Measurements from ENCODE around the gene AAMDC. TPM values are rescaled to one million over a fixed set of nuclear protein-coding genes. Genes with fewer than 3 reads are reported as not detected.
"Not testable (repeated sequence)": the region's sequence is repeated elsewhere in the genome, so short reads cannot be mapped to it uniquely, and the experiment has no call there.

Gene AAMDC
- total RNA-seq, 1 experiment from 2014 or later = 34.5 TPM

DNA sequence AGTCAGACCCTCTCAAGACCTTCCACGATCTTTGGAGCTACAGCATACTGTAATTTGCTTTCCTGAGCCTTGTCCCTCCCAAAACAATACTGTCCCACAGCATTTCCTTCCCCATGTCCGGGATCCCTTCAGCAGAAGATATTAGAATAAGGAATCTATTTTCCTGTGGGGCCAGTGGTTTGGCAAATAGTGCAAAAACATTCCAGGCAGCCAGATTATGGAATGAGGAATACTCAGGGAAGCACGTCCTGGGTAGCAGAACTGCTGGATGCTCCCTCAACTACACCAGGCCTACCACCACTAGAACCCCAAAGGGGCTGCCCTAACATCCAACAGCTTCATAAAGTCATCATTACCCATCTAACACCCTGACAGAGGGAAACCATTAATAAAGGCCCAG is 61.5 kb downstream of the AAMDC start:
- Histone ChIP-seq H3K9me3 (replicated peaks) (no peaks in the 10 kb centered on the region), H3K27ac (no peak overlapping the region), H3K27me3 (replicated peaks) (no peaks in the 10 kb centered on the region), H3K4me3 (no peak overlapping the region), H3K36me3 (no peaks in the 10 kb centered on the region), H3K4me1 (replicated peaks) (no peaks in the 10 kb centered on the region)
- no peak for DNase-seq (ENCODE audit: low read depth in 1 of 2, low spot score in 2 of 2)

DNA sequence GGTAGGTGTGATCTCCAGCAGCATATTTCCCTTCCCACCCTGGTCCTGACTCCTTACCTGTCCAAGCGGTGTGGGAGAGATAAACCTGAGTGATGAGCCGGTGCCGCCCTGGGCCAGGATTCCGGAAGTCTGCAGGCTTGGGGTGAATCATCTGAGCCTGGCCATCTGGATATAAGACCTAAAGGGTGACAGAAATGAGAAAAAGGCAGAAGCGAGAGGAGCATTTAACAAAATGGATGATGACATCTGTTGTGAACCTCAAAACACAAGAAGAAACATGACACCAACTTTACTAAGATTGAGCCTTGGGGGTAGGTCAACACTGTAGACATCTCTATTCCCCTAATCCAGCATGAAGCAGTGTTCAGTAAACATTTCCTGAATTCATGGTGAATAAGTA is 62.8 kb downstream of the AAMDC start:
- no peaks in the 10 kb centered on the region for H3K27me3 ChIP-seq (replicated peaks)
- H3K4me1 ChIP-seq (replicated peaks) = no peaks in the 10 kb centered on the region
- H3K9me3 ChIP-seq (replicated peaks) = no peaks in the 10 kb centered on the region
- H3K4me3 ChIP-seq = no peak overlapping the region
- no peak for DNase-seq (ENCODE audit: low read depth in 1 of 2, low spot score in 2 of 2)
- H3K36me3 ChIP-seq = no peaks in the 10 kb centered on the region
- no peak overlapping the region for H3K27ac ChIP-seq

DNA sequence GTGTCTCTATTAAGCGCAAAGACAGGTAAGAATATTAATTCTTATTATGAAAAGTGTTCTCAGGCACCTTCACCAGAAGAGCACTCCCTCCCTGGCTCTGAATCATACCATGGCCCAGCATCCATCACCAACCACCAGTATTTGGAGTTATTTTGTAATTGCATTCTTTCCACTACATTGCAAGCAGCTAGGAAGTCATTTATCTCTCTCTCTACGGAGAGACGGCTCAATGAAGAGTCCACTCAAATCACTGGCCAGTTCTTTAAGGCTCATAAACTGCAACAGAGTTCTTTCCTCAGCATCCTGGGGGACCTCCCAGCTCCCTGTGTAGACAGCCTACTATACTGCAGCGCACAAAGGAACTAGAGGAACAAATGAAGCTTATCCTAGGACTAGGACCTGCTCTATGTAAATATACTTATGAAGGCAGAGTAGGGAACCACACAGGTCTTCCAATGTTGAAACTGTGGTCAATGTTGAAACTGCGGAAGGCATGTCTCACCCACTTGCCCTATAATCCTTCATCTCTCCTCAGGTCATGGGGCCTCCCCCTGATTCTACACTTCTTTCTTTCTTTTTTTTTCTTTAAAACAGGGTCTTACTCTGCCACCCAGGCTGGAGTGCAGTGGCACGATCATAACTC is 63.4 kb downstream of the AAMDC start:
- Histone ChIP-seq H3K9me3 (replicated peaks) (no peaks in the 10 kb centered on the region), H3K36me3 (no peaks in the 10 kb centered on the region), H3K27ac (no peak overlapping the region), H3K27me3 (replicated peaks) (no peaks in the 10 kb centered on the region), H3K4me1 (replicated peaks) (no peaks in the 10 kb centered on the region), H3K4me3 (no peak overlapping the region)
- no peak for DNase-seq (ENCODE audit: low read depth in 1 of 2, low spot score in 2 of 2)

DNA sequence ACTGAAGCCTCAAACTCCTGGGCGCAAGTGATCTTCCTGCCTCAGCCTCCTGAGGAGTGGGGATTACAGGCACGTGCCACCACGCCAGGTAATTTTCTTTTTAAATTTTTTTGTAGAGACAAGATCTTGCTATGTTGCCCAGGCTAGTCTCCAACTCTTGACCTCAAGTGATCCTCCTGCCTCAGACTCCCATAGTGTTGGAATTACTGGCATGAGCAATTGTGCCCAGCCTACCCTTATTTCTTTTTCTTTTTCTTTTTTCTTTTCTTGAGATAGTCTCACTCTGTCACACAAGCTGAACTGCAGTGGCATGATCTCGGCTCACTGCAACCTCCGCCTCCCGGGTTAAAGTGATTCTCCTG is 63.9 kb downstream of the AAMDC start:
- Histone ChIP-seq H3K27me3 (replicated peaks) (no peaks in the 10 kb centered on the region), H3K36me3 (no peaks in the 10 kb centered on the region), H3K9me3 (replicated peaks) (no peaks in the 10 kb centered on the region), H3K4me3 (no peak overlapping the region), H3K4me1 (replicated peaks) (no peaks in the 10 kb centered on the region), H3K27ac (no peak overlapping the region)
- DNase-seq (ENCODE audit: low read depth in 1 of 2, low spot score in 2 of 2) = no peak

DNA sequence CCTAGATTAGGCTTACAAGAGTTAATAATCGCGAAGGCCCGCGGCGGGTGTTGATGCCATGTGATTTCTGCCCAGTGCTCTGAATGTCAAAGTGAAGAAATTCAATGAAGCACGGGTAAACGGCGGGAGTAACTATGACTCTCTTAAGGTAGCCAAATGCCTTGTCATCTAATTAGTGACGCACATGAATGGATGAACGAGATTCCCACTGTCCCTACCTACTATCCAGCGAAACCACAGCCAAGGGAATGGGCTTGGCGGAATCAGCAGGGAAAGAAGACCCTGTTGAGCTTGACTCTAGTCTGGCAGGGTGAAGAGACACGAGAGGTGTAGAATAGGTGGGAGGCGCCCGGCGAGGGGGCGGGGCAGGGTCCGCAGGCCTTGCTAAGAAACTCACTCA is 65.5 kb downstream of the AAMDC start:
- DNase-seq (ENCODE audit: low read depth in 1 of 2, low spot score in 2 of 2) = no peak

DNA sequence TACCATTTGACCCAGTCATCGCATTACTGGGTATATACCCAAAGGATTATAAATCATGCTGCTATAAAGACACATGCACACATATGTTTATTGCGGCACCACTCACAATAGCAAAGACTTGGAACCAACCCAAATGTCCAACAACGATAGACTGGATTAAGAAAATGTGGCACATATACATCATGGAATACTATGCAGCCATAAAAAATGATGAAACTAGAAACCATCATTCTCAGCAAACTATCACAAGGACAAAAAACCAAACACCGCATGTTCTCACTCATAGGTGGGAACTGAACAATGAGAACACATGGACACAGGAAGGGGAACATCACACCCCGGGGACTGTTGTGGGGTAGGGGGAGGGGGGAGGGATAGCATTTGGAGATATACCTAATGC is 68.1 kb downstream of the AAMDC start:
- not testable (repeated sequence) for H3K36me3 ChIP-seq; DNase-seq (ENCODE audit: low read depth in 1 of 2, low spot score in 2 of 2); H3K4me3 ChIP-seq; H3K4me1 ChIP-seq (replicated peaks); H3K27ac ChIP-seq; H3K27me3 ChIP-seq (replicated peaks); H3K9me3 ChIP-seq (replicated peaks)

More for the DNA sequence above, 65.5 kb downstream of the AAMDC start:
- no peaks in the 10 kb centered on the region for H3K27me3 ChIP-seq (replicated peaks)
- H3K4me1 ChIP-seq (replicated peaks) = no peaks in the 10 kb centered on the region
- no peaks in the 10 kb centered on the region for H3K9me3 ChIP-seq (replicated peaks)
- no peaks in the 10 kb centered on the region for H3K36me3 ChIP-seq
- no peak overlapping the region for H3K4me3 ChIP-seq
- no peak overlapping the region for H3K27ac ChIP-seq

DNA sequence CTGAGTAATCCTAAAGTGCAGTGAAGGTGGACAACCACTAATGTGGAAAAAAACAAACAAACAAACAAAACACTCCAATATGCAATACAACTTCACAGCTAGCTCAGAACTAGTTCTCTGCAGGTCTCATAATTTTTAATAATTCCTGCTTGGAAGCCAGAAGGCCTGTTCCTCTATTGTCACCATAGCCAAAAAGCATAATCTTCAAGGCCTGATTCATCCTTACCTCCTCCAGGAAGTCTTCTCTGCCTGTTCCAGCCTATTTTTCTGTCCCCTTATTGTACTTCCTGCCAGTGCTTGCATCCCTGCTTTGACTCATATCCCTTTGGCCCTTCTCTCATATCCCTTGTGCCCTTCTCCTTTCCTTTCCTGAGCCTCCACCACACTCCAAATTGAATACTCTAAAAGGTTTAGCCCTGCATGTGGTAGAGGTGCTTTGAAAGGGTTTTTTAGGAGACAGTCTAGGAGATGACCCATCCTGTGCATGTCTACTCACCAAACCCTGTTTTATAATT is 69.2 kb downstream of the AAMDC start:
- DNase-seq (ENCODE audit: low read depth in 1 of 2, low spot score in 2 of 2); H3K27ac ChIP-seq; H3K4me1 ChIP-seq (replicated peaks); H3K4me3 ChIP-seq; H3K27me3 ChIP-seq (replicated peaks); H3K36me3 ChIP-seq; H3K9me3 ChIP-seq (replicated peaks): not testable (repeated sequence)

DNA sequence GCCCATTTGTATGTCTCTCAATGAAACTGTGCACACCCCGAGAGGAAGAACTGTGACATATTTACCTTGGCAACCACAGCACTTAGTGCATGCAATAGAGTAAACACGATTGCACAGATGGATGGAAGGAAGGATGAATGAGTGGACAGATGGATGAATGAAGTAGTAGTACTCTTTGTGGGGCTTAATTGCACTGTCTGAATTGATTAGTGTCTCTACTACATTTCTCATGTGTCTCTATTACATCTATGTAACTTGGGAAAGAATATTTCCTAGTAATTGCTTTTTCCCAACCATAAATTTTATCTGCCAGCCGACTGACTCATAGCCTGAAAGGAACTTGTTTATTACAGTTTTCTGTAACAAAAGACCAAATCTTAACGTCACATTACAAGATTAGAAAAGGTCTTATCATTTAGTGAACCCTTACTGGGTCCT is 69.7 kb downstream of the AAMDC start:
- not testable (repeated sequence) for H3K27me3 ChIP-seq (replicated peaks); H3K27ac ChIP-seq; H3K4me3 ChIP-seq; DNase-seq (ENCODE audit: low read depth in 1 of 2, low spot score in 2 of 2); H3K9me3 ChIP-seq (replicated peaks); H3K36me3 ChIP-seq; H3K4me1 ChIP-seq (replicated peaks)

DNA sequence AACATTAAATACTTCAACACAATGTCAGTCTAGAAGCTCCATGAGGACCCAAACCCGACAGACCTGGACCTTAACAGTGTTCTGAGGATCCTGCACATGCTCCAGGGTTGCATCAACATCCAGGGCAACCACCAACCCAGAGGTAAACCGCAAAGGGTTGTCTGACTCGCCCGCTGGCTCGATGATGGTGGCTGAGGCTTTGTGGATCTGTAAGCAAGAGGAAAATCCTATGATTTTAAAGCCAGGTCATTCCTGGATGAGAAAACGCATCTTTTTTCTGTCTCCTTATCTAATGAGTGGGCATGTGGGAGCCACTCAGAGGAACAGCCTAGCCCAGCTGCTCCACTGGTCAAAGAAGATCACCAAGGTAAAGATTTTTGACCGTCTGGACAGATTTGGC is 70.3 kb downstream of the AAMDC start:
- H3K4me1 ChIP-seq (replicated peaks); DNase-seq (ENCODE audit: low read depth in 1 of 2, low spot score in 2 of 2); H3K9me3 ChIP-seq (replicated peaks); H3K36me3 ChIP-seq; H3K27ac ChIP-seq; H3K27me3 ChIP-seq (replicated peaks); H3K4me3 ChIP-seq: not testable (repeated sequence)

DNA sequence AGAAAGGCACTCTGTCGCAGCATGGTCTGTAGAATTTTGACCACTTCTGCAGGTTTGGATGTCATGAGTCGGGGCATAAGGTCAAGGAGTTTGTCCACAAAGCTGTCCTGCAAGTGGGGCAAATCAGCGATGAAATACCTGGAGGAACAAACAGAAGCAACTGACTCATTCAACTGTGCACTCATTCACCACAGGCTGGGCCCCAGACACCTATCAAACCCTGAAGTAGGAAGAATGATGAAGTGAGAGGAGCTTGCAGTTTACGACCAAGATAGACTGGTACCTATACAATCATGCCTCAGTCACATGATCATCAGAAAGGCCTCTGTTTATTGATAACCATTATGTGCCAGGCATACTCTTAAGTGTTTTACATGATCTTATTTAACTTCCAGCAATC is 70.8 kb downstream of the AAMDC start:
- not testable (repeated sequence) for DNase-seq (ENCODE audit: low read depth in 1 of 2, low spot score in 2 of 2); H3K36me3 ChIP-seq; H3K27me3 ChIP-seq (replicated peaks); H3K27ac ChIP-seq; H3K4me3 ChIP-seq; H3K4me1 ChIP-seq (replicated peaks); H3K9me3 ChIP-seq (replicated peaks)

DNA sequence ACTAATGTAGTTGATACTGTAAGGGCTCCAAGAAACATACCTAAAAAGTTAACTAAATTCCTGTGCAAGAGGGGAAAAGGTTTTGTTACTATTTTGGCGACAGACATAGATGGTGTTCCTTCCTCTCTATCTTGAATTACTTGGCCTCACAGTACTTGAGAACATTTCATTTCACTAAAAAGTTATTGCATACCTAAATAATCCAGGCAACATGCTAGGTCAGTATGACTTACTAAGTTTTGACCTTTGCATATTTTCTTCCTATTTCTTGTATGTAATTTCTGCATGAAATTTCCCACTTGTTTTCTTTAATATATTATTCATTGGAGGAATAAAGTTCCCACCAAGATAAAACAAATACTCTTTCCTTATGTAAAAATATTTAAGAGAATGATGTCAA is 74.0 kb downstream of the AAMDC start:
- H3K36me3 ChIP-seq; H3K4me3 ChIP-seq; H3K4me1 ChIP-seq (replicated peaks); DNase-seq (ENCODE audit: low read depth in 1 of 2, low spot score in 2 of 2); H3K27me3 ChIP-seq (replicated peaks); H3K27ac ChIP-seq; H3K9me3 ChIP-seq (replicated peaks): not testable (repeated sequence)

DNA sequence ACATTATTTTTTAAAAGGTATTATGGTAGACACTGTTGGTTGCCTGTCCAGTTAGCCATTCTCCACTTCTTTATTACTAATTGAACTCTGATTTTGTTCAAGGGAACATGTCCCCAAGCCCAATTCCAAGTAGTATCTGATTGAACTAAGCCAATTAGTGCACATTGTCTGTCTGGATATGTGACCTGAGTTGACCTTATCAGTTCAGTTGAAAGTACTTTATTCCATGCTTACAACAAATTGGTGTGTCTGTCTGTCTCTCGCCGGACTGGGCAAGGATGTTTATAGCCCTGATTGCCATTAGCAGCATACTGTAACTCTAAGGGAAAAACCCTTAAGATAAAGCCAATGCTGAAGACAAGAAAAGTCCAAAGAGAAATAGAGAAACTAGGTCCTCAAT is 87.9 kb downstream of the AAMDC start:
- H3K27ac ChIP-seq = no peak overlapping the region
- peaks cover 14% of the 10 kb centered on the region for H3K4me1 ChIP-seq (replicated peaks)
- H3K36me3 ChIP-seq = no peaks in the 10 kb centered on the region
- no peak overlapping the region for H3K4me3 ChIP-seq
- no peaks in the 10 kb centered on the region for H3K27me3 ChIP-seq (replicated peaks)
- H3K9me3 ChIP-seq (replicated peaks) = no peaks in the 10 kb centered on the region
- DNase-seq (ENCODE audit: low read depth in 1 of 2, low spot score in 2 of 2) = no peak

DNA sequence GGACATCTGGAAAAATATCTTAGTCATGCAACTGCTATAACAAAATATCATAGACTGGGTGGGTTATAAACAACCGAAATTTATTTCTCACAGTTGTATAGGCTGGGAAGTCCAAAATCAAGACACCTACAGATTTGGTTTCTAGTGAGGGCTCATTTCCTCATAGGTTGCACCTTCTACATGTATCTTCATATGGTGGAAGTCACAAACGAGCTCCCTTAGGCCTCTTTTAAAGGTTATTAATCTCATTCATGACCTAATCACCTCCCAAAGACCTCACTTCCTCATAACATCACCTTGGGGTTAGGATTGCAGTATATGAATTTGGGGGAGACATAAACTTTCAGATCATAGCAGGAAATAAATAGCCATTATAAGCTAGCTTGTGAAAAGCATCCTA is 88.3 kb downstream of the AAMDC start:
- Histone ChIP-seq H3K36me3 (no peaks in the 10 kb centered on the region), H3K9me3 (replicated peaks) (no peaks in the 10 kb centered on the region), H3K27ac (no peak overlapping the region), H3K4me1 (replicated peaks) (peaks cover 16% of the 10 kb centered on the region), H3K27me3 (replicated peaks) (no peaks in the 10 kb centered on the region), H3K4me3 (no peak overlapping the region)
- DNase-seq (ENCODE audit: low read depth in 1 of 2, low spot score in 2 of 2) = no peak

DNA sequence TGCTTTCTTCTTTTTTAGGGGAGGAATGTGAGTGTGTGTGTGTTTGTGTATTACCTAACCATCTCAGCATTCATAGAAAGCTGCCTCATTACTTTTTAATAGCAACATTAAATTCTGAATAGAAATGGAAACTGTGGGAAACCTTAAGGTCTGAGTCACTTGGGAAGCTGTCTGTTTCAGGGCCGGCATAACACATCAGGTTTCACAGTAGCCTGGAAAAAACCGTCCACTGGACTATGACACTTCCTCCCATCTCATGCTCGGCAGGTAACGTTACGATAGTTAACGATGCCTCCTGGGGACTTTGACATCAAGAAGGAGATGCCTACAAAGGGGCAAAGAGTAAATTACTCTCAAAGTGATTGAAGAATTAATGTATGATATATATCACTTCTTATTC is 89.9 kb downstream of the AAMDC start:
- peak overlapping the region; percentile 60 for H3K27ac ChIP-seq
- H3K4me3 ChIP-seq = not testable (repeated sequence)

DNA sequence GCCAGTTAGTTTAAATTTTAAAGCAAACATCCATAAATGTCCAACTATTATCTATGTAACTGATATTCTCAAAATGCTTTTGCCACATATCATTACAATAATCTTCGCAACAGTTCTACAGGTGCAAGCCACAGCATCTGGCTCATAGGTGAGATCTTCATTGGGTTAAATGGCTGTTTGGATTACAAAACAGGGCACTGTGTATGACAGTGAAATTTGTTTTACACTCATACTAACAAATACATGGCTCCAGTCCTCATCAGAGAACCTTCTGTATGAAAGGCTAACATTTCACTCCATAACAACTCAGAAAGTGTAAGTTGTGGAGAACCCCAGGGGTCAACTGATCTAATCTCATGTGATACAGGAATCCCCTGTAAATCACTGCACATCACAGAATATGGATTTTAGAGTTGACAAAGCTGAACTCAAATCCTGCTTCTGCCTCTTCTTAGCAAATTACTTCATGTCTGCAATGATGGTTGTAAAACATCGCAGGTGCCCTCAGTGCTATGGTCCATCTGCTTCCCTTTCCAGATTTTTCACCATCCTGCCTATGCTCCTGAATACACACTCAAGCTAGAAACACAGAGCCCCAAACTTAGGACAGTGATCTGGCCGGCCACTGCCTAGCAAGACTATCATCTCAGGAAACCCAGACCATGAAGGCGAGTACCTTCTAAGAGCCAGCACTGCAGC is 92.8 kb downstream of the AAMDC start:
- H3K4me1 ChIP-seq (replicated peaks) = peaks cover 21% of the 10 kb centered on the region
- not testable (repeated sequence) for H3K27ac ChIP-seq; H3K9me3 ChIP-seq (replicated peaks); H3K36me3 ChIP-seq; H3K27me3 ChIP-seq (replicated peaks); H3K4me3 ChIP-seq
- peak in 1 of 2 experiments; percentile 22 for DNase-seq (ENCODE audit: low read depth in 1 of 2, low spot score in 2 of 2)

More for the DNA sequence above, 89.9 kb downstream of the AAMDC start:
- not testable (repeated sequence) for H3K36me3 ChIP-seq; H3K9me3 ChIP-seq (replicated peaks); H3K27me3 ChIP-seq (replicated peaks)
- peak; percentile 37 to 41 for DNase-seq (ENCODE audit: low read depth in 1 of 2, low spot score in 2 of 2)
- peaks cover 21% of the 10 kb centered on the region for H3K4me1 ChIP-seq (replicated peaks)
